ENCODE data around the gene TLR2.

TLR2 gene

DNA sequence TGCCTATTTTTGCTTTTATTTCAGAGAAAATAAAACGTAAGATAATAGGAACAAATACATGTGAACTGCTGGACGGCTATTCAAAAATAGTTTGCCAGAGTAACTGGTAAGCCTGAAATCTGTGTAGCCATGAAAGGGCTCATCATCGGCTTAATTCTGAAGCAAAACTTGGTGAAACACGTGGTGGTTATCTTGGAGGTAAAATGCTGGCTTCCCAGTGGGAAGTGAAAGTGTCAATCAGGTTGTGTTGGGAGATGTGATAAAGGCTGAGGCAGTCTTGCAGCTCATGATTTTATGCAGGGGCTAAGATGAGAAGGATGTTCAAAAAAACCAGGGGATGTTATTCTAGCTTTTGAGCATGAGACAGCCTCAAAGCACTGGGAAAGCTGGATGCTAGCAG, 36.1 kb upstream of the TLR2 start:
- TF ChIP-seq, protein P1, sequence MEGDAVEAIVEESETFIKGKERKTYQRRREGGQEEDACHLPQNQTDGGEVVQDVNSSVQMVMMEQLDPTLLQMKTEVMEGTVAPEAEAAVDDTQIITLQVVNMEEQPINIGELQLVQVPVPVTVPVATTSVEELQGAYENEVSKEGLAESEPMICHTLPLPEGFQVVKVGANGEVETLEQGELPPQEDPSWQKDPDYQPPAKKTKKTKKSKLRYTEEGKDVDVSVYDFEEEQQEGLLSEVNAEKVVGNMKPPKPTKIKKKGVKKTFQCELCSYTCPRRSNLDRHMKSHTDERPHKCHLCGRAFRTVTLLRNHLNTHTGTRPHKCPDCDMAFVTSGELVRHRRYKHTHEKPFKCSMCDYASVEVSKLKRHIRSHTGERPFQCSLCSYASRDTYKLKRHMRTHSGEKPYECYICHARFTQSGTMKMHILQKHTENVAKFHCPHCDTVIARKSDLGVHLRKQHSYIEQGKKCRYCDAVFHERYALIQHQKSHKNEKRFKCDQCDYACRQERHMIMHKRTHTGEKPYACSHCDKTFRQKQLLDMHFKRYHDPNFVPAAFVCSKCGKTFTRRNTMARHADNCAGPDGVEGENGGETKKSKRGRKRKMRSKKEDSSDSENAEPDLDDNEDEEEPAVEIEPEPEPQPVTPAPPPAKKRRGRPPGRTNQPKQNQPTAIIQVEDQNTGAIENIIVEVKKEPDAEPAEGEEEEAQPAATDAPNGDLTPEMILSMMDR (conservative IDR thresholded peaks at IDR 0.05; ENCODE audit: low read depth, low read length): no peak
- no peak overlapping the region for H3K4me3 ChIP-seq (ENCODE audit: low read length)
- no peak for DNase-seq (ENCODE audit: low read depth)

DNA sequence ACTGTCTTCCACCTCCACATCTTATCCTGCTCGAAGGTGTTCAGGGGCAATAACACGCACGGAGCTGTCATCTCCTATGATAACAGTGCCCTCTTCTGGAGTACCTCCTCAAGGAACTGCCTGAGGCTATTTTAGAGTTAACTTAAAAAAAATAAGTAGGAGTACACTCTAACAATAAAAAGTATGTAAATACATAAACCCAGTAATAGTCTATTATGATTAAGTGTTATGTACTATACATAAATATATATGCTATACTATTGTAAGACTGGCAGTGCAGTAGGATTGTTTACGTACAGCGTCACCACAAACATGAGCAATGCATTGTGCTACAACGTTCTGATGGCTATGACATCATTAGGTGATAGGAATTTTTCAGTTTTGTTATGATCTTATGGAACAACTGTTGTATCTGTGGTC, 34.5 kb upstream of the TLR2 start:
- TF ChIP-seq, protein P1 (conservative IDR thresholded peaks at IDR 0.05; ENCODE audit: low read depth, low read length): peak; percentile 48
- no peak overlapping the region for H3K4me3 ChIP-seq (ENCODE audit: low read length)
- no peak for DNase-seq (ENCODE audit: low read depth)

DNA sequence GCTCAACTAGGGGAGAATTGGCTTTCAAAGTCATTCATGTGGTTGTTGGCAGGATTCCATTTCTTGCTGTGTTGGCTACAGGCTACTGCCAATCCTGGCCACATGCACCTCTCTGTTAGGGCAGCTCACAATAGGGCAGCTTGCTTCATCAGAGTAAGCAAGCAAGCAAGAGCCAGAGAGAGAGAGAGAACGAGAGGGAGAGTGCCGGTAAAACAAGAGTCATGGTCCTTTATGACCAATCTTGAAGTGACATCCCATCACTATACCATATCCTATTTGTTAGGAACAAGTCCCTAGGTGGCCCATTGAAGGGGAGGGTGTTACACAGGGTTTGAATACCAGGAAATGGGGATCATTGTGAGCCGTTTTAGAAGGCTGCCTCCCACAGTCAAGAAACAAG, 33.0 kb upstream of the TLR2 start:
- no peak overlapping the region for H3K4me3 ChIP-seq (ENCODE audit: low read length)
- TF ChIP-seq, protein P1 (conservative IDR thresholded peaks at IDR 0.05; ENCODE audit: low read depth, low read length): no peak
- DNase-seq (ENCODE audit: low read depth): no peak

DNA sequence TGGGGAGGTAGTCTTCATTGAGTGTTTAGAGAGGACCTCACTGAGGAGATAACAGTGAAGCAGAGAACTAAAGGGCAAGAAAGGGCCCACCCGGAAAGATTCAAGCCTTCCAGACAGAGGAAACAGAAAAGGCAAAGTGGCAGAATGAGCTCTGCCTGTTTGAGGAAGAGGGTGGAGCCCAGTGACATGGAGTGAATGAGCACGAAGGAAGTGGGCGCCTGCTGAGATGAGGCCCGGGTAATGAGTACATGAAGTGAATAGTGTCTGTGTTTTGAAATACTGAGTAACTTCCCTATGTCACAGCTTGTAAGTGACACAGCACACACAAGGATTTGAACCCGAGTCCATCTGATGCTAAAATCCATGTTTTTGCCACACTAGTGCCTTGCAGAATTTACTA, 32.5 kb upstream of the TLR2 start:
- TF ChIP-seq, protein P1 (conservative IDR thresholded peaks at IDR 0.05; ENCODE audit: low read depth, low read length): no peak
- H3K4me3 ChIP-seq (ENCODE audit: low read length): no peak overlapping the region
- no peak for DNase-seq (ENCODE audit: low read depth)

DNA sequence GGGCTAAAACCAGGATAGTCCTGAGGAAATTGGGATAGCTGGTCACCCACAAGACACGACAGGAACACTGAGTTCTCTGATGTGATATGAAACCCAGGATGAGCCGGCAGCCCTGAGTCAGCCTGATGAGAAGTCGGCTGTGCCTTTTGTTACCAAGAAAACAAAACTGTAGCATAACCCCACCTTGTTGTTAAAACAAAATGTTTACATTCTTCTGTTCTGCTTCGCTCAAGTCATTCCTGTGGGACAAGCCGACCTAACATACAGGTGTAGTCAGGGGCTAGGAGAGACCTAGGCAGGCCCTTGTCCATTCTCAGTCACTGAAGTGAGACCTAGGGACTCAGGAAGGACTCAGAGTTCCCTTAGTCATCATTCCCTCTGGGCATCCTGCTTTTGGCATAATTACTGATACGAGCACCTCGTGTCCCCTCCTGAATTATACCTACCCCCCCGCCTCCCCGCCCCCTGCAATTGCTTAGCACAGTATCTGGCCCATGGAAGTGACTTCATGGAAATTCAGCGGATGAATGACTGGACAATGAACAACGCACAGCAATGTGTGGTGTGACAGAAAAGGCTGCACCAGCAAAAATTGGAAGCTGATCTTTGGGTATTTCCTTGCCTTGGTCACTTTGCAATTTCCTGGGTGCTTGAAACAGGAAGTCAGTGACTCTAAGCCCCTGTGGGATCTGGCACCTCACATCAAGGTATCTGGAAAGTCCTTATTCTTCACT, 31.9 kb upstream of the TLR2 start:
- H3K4me3 ChIP-seq (ENCODE audit: low read length): no peak overlapping the region
- no peak for DNase-seq (ENCODE audit: low read depth)
- TF ChIP-seq, protein P1 (conservative IDR thresholded peaks at IDR 0.05; ENCODE audit: low read depth, low read length): no peak

DNA sequence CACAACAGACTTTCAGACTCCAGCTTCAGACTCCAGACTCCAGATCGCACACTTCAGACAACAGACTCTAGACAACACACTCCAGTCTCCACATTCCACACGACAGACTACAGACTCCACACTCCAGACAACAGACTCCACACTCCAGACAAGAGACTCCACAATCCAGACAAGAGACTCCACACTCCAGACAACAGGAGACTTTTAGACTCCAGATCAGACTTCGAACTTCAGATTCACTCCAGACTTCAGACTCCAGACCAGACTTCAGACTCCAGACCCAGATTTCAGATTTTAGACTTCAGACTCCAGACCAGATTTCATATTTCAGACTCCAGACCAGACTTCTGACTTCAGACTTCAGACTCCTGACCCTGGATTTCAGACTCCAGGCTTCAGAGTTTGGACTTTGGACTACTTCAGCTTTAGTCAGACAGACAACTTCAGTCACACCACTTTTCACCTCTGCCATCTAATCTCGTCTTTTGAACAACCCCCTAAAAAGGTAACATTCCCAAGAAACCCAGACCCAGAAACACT, 29.0 kb upstream of the TLR2 start:
- TF ChIP-seq, protein P1 (conservative IDR thresholded peaks at IDR 0.05; ENCODE audit: low read depth, low read length): no peak
- no peak overlapping the region for H3K4me3 ChIP-seq (ENCODE audit: low read length)
- no peak for DNase-seq (ENCODE audit: low read depth)

DNA sequence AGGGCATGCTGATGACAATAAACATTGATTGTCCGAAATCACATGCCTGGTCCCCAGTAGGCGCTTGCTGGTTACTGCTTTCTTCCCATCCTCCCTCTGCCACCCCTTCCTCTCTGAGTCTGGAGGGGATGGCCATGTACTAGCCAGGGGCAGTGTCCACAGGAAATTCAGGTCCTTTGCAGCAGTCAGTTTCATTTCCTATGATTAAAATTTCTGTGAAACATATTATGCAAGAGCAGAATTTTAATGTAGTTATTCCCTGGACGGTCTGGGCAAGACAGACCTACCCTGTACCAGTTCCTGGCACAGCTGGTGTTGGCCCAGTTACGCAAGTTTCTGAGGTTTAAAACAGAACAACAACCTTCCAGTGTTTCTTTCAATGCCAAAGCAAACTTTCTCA, 28.2 kb upstream of the TLR2 start:
- TF ChIP-seq, protein P1 (conservative IDR thresholded peaks at IDR 0.05; ENCODE audit: low read depth, low read length): no peak
- DNase-seq (ENCODE audit: low read depth): no peak

More for the DNA sequence above, 28.2 kb upstream of the TLR2 start:
- H3K4me3 ChIP-seq (ENCODE audit: low read length): no peak overlapping the region
